ENCODE results near the gene OR2G3. TPM values are rescaled to one million over a fixed set of nuclear protein-coding genes. Genes with fewer than 3 reads are reported as not detected.

OR2G3 gene
- total and polyA plus RNA-seq, 2 of the 4 experiments (the other 2 are of a cell fraction): not detected

DNA sequence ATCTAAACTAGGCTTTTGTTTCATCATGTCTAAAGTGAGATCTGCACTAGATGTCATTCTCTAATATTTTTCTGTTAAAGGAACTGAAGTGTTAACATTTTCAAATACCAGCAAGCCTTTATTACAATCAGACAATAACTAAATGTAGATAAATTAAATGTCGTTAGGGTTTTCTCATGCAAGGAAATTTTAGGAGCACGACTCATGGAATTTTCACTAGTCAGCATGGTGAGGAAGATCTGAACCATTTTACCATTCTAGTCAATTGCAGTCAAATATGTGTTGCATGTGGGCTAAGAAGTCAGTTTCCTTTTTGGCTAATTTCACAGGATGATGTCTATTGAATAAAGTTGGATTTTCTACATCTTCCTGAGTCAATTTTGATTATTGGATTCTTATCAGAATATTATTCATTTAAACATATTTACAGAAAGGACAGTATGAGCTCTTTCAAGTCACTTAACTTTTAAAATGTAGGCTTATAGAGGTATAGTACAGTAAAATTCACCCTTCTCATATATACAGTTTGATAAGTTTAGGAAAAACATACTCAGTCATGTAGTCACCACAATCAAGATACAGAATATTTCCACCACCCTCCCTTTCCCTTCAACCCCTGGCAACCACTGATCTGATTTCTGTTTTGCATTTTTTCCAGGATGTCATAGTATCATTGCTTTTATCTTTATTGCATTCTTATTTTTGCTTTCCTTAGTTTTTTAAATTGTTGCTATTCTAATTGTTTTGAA lies 47.3 kb upstream of the OR2G3 start:
- Histone ChIP-seq H3K4me1 (ENCODE audit: control insufficient read depth, insufficient read depth, low read length) (no peaks in the 10 kb centered on the region), H2BK120ac (ENCODE audit: low read depth, low read length) (no peak overlapping the region), H2BK20ac (ENCODE audit: low read depth, low read length) (no peak overlapping the region), H4K20me1 (ENCODE audit: insufficient read depth, low read length) (no peaks in the 10 kb centered on the region), H3K4ac (ENCODE audit: low read depth, low read length) (no peak overlapping the region), H2BK5ac (ENCODE audit: low read depth, low read length, poor library complexity, severe bottlenecking) (no peak overlapping the region), H3K56ac (ENCODE audit: extremely low read depth, insufficient read depth, low read length) (no peak overlapping the region), H2AK9ac (replicated peaks; ENCODE audit: low read depth, low read length, poor library complexity) (no peak overlapping the region), H3K9ac (ENCODE audit: low read depth, low read length) (no peak overlapping the region), H3K79me1 (ENCODE audit: low read depth in 1 of 2, low read length in 2 of 2) (no peaks in the 10 kb centered on the region), H2AK5ac (ENCODE audit: low read depth, low read length) (no peak overlapping the region), H3K18ac (ENCODE audit: low read depth, low read length) (no peak overlapping the region), H4K91ac (ENCODE audit: insufficient read depth, low read depth, low read length) (no peak overlapping the region), H3K4me2 (ENCODE audit: low read depth, low read length) (no peak overlapping the region), H3K27me3 (ENCODE audit: control insufficient read depth, insufficient read depth, low read length) (no peaks in the 10 kb centered on the region), H3K23ac (ENCODE audit: low read depth, low read length) (no peak overlapping the region), H3K9me3 (ENCODE audit: control insufficient read depth, insufficient read depth, low read length) (peaks cover 5% of the 10 kb centered on the region; the same call in 1 of the 2 replicates), H4K8ac (ENCODE audit: low read depth in 2 of 2, low read length in 2 of 2) (no peak overlapping the region), H2BK15ac (ENCODE audit: low read depth, low read length) (no peak overlapping the region), H3K27ac (ENCODE audit: insufficient read depth, low read length) (no peak overlapping the region), H3K14ac (replicated peaks; ENCODE audit: low read depth, low read length) (no peak overlapping the region), H3K9me1 (ENCODE audit: insufficient read depth, low read length) (no peaks in the 10 kb centered on the region), H2AFZ (replicated peaks; ENCODE audit: low read length, poor library complexity) (no peak overlapping the region), H4K5ac (ENCODE audit: low read depth, low read length) (no peak overlapping the region), H3K4me3 (ENCODE audit: insufficient read depth, low read depth, low read length) (no peak overlapping the region), H3K36me3 (ENCODE audit: control insufficient read depth, insufficient read depth, low read length) (no peaks in the 10 kb centered on the region)
- no peak for ATAC-seq (ENCODE audit: low read depth)
- dilution Hi-C loops (cut with HindIII; ENCODE audit: low sequenced_read_pairs, unreplicated experiment) (no loop called here), intact Hi-C loops (cut with micrococcal nuclease) (no loop called here), in situ Hi-C loops (cut with MboI; ENCODE audit: low sequenced_read_pairs) (no loop called here)
- ChIA-PET POLR2A (ENCODE audit: unreplicated experiment) (no interaction called here), CTCF (interaction anchor here (0.6 kb wide), 1 partner anchor 215 kb away, joined by 5 read pairs; no protein-coding TSS in a partner anchor)
- DNase-seq: no peak
- WGBS, 2 experiments (ENCODE audit: extremely low coverage in 2 of 2, insufficient read length in 1 of 2): no CpG with 5 or more reads among the region's 2 CpGs
- no TSS peak for BruUV-seq (replicated peaks)
- TF ChIP-seq MXI1 (IDR thresholded peaks at IDR 0.05; ENCODE audit: borderline replicate concordance, low read depth, low read length): no peak
- TF ChIP-seq SMC3 (IDR thresholded peaks at IDR 0.05; ENCODE audit: low read depth, low read length): no peak
- TF ChIP-seq, protein P1, sequence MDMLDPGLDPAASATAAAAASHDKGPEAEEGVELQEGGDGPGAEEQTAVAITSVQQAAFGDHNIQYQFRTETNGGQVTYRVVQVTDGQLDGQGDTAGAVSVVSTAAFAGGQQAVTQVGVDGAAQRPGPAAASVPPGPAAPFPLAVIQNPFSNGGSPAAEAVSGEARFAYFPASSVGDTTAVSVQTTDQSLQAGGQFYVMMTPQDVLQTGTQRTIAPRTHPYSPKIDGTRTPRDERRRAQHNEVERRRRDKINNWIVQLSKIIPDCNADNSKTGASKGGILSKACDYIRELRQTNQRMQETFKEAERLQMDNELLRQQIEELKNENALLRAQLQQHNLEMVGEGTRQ (IDR thresholded peaks at IDR 0.05; ENCODE audit: low read depth, low read length): no peak
- TF ChIP-seq RAD21 (IDR thresholded peaks at IDR 0.05; ENCODE audit: low read length): no peak
- TF ChIP-seq, protein P2, sequence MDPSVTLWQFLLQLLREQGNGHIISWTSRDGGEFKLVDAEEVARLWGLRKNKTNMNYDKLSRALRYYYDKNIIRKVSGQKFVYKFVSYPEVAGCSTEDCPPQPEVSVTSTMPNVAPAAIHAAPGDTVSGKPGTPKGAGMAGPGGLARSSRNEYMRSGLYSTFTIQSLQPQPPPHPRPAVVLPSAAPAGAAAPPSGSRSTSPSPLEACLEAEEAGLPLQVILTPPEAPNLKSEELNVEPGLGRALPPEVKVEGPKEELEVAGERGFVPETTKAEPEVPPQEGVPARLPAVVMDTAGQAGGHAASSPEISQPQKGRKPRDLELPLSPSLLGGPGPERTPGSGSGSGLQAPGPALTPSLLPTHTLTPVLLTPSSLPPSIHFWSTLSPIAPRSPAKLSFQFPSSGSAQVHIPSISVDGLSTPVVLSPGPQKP (IDR thresholded peaks at IDR 0.05; ENCODE audit: borderline replicate concordance, low read depth, low read length): no peak
- TF ChIP-seq POLR2A (IDR thresholded peaks at IDR 0.05; ENCODE audit: low read depth, low read length): no peak
- no peak for TF ChIP-seq MAZ (IDR thresholded peaks at IDR 0.05; ENCODE audit: borderline replicate concordance, low read depth, low read length)
- no peak for TF ChIP-seq NFE2L2 (IDR thresholded peaks at IDR 0.05; ENCODE audit: low read depth, low read length)
- no peak for TF ChIP-seq CHD1 (IDR thresholded peaks at IDR 0.05; ENCODE audit: low read depth, low read length)
- no peak for TF ChIP-seq CEBPB (IDR thresholded peaks at IDR 0.05; ENCODE audit: low read depth, low read length)
- TF ChIP-seq RFX5 (IDR thresholded peaks at IDR 0.05; ENCODE audit: low read depth, low read length): no peak
